ENCODE results near the gene TNK2.

TNK2 gene

GRCh38 chr3:195899701-195900435, 8.5 kb downstream of the TNK2 start:
- ChIA-PET CTCF (interaction anchor here (1.0 kb wide), 1 partner anchor 11 kb away, joined by 5 read pairs; no protein-coding TSS in a partner anchor), POLR2A (interaction anchor here (0.8 kb wide), 1 partner anchor 15 kb away, joined by 3 read pairs; no protein-coding TSS in a partner anchor)
- H3K9me3 ChIP-seq (ENCODE audit: control insufficient read depth, insufficient read depth, low read depth, low read length) = no peaks in the 10 kb centered on the region
- no peak overlapping the region for H3K27ac ChIP-seq (ENCODE audit: extremely low read depth, low read depth, low read length)
- peaks cover 12% of the 10 kb centered on the region; the same call in 1 of the 2 replicates for H3K4me1 ChIP-seq (ENCODE audit: control insufficient read depth, insufficient read depth, low read length)
- no peak overlapping the region for H3K4me3 ChIP-seq (ENCODE audit: low read depth, low read length)
- no peaks in the 10 kb centered on the region for H3K36me3 ChIP-seq (ENCODE audit: control insufficient read depth in 2 of 2, insufficient read depth in 1 of 2, low read length in 2 of 2)
- TF ChIP-seq SP2 (tag by site-specific recombination; IDR thresholded peaks at IDR 0.05) (no peak), ZNF239 (tag by site-specific recombination; IDR thresholded peaks at IDR 0.05) (no peak), SCRT2 (tag by site-specific recombination; IDR thresholded peaks at IDR 0.05) (no peak), ZNF658 (tag by site-specific recombination; IDR thresholded peaks at IDR 0.05) (no peak)

DNA sequence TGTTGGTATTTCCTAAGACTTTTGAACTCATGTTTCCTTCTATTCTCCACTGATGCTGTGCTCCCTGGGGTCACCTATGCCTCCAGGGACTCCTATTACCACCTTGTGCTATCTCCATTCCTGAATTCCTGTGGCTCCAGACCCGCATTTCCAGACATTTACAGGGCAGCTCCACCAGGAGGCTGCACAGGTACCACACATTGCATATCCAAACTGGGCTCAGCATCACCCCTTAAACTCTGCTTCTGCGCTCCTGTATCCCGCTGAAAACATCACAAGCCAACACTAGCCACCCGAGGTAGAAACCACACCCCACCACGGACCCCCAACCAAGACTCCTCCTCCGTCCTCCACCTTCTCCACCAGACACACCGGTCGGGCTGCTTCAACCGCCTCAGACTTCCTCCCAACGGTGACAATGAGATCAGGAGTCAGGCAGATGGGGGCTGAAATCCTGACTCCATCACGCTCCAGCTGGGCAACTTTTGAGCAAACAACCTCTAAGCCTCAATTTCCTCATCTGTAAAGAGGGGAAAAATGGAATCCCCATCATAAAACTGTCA, 10.4 kb downstream of the TNK2 start:
- ChIA-PET POLR2A (interaction anchor here (1.7 kb wide), 1 partner anchor 10 kb away, joined by 4 read pairs; no protein-coding TSS in a partner anchor), CTCF (interaction anchor here (0.7 to 3.9 kb wide), 3 partner anchors 10 to 40 kb away, joined by 3 to 30 read pairs (median 5); partner anchors contain the start of gene TNK2)
- no peaks in the 10 kb centered on the region for H3K9me3 ChIP-seq (ENCODE audit: control insufficient read depth, insufficient read depth, low read depth, low read length)
- no peak for TF ChIP-seq YY1 (tag by site-specific recombination; IDR thresholded peaks at IDR 0.05)
- TF ChIP-seq ZNF350 (tag by site-specific recombination; IDR thresholded peaks at IDR 0.05) = no peak
- TF ChIP-seq, protein P1, sequence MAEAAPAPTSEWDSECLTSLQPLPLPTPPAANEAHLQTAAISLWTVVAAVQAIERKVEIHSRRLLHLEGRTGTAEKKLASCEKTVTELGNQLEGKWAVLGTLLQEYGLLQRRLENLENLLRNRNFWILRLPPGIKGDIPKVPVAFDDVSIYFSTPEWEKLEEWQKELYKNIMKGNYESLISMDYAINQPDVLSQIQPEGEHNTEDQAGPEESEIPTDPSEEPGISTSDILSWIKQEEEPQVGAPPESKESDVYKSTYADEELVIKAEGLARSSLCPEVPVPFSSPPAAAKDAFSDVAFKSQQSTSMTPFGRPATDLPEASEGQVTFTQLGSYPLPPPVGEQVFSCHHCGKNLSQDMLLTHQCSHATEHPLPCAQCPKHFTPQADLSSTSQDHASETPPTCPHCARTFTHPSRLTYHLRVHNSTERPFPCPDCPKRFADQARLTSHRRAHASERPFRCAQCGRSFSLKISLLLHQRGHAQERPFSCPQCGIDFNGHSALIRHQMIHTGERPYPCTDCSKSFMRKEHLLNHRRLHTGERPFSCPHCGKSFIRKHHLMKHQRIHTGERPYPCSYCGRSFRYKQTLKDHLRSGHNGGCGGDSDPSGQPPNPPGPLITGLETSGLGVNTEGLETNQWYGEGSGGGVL (tag by site-specific recombination; IDR thresholded peaks at IDR 0.05) = no peak
- no peak for TF ChIP-seq ZNF76 (tag by site-specific recombination; IDR thresholded peaks at IDR 0.05; ENCODE audit: borderline replicate concordance, low read depth)
- TF ChIP-seq ZNF362 (tag by site-specific recombination; IDR thresholded peaks at IDR 0.05) = no peak
- TF ChIP-seq GFI1B (tag by site-specific recombination; IDR thresholded peaks at IDR 0.05) = no peak
- no peak for TF ChIP-seq ZNF776 (tag by site-specific recombination; IDR thresholded peaks at IDR 0.05; ENCODE audit: borderline replicate concordance)
- TF ChIP-seq TCF7L2 (IDR thresholded peaks at IDR 0.05; ENCODE audit: borderline replicate concordance, low read depth, low read length) = no peak
- TF ChIP-seq ZNF600 (tag by site-specific recombination; IDR thresholded peaks at IDR 0.05) = peak; percentile 87
- no peak for TF ChIP-seq ZNF174 (tag by site-specific recombination; IDR thresholded peaks at IDR 0.05)
- no peak for TF ChIP-seq ZNF660 (tag by site-specific recombination; IDR thresholded peaks at IDR 0.05)
- 0 out of 2 replicates have a peak, but pooled peaks have one; percentile 18 for TF ChIP-seq GLIS2 (tag by site-specific recombination; IDR thresholded peaks at IDR 0.05)
- TF ChIP-seq ZFP69B (tag by site-specific recombination; IDR thresholded peaks at IDR 0.05) = no peak
- no peak overlapping the region for H3K4me3 ChIP-seq (ENCODE audit: low read depth, low read length)
- no peak overlapping the region for H3K27ac ChIP-seq (ENCODE audit: extremely low read depth, low read depth, low read length)
- H3K36me3 ChIP-seq (ENCODE audit: control insufficient read depth in 2 of 2, insufficient read depth in 1 of 2, low read length in 2 of 2) = no peaks in the 10 kb centered on the region
- H3K4me1 ChIP-seq (ENCODE audit: control insufficient read depth, insufficient read depth, low read length) = peaks cover 12% of the 10 kb centered on the region; the same call in 1 of the 2 replicates

Data from HEK293 (cell line).